Suprapubic skin (tissue), 4 donors: Measurements from ENCODE around the gene ERVV-1.

Experiments used
- POLR2A ChIP-seq, 2 donors: fragments of 450-650 bp; IDR thresholded peaks; one replicate each; pipeline ENCODE4 v1.6.1; 2017; ENCODE audit warnings: antibody characterized with exemption in 2 of 2, mild to moderate bottlenecking in 2 of 2, moderate library complexity in 2 of 2
- POLR2AphosphoS5 ChIP-seq, 3 donors: sonication (generic); formaldehyde crosslinking; IDR thresholded peaks; one replicate each; pipeline ENCODE4 v1.6.1; 2017; ENCODE audit warnings: antibody characterized with exemption in 3 of 3
- TF ChIP-seq, protein P1 (sequence below), 2 donors: fragments of 200-600 bp in 1 of 2; fragments of 450-650 bp in 1 of 2; sonication (generic) in 1 of 2; IDR thresholded peaks; one replicate each; pipeline ENCODE4 v1.5.1; 2016 to 2019; ENCODE audit warnings: antibody characterized with exemption in 2 of 2, mild to moderate bottlenecking in 1 of 2, moderate library complexity in 1 of 2

DNA sequence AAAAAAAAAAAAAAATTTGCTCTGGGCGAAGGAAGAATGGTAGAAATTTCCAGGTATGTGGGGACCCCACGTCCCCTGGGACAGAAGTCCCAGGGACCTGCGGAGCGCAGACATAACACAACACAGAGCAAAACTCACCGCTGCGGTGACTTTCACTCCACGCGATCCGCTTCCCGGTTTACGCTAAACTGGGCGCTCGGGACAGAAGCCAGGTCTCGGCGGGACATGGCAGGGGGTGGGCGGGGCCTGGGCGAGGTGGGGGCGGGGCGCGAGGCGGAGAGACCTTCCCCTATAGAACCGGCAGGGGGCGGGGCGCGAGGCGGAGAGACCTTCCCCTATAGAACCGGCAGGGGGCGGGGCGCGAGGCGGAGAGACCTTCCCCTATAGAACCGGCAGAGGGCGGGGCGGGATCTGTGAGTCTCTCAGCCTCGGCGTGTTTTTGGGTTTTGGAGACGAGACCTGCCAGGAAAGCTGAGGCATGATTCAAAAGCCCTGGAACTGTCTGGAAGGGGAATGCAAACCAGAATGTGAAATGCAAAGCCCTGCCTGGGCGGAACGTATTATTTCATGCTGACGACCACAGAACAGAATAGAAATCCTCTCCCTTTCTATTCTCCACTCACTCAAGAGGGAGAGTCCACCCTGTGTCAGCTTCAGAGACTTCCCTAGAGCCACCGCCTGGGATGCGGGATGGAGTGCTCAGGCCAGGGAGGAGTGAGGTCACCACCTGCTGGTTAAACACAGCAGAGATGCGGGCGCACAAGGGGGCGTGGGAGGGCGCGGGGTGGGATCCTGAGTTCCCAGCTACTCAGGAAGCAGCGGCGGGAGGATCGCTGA, 20.2 kb upstream of the ERVV-1 start:
- TF ChIP-seq, protein P1, sequence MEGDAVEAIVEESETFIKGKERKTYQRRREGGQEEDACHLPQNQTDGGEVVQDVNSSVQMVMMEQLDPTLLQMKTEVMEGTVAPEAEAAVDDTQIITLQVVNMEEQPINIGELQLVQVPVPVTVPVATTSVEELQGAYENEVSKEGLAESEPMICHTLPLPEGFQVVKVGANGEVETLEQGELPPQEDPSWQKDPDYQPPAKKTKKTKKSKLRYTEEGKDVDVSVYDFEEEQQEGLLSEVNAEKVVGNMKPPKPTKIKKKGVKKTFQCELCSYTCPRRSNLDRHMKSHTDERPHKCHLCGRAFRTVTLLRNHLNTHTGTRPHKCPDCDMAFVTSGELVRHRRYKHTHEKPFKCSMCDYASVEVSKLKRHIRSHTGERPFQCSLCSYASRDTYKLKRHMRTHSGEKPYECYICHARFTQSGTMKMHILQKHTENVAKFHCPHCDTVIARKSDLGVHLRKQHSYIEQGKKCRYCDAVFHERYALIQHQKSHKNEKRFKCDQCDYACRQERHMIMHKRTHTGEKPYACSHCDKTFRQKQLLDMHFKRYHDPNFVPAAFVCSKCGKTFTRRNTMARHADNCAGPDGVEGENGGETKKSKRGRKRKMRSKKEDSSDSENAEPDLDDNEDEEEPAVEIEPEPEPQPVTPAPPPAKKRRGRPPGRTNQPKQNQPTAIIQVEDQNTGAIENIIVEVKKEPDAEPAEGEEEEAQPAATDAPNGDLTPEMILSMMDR (IDR thresholded peaks at IDR 0.05), result peak in 1 of 2 donors; percentile 78
- TF ChIP-seq POLR2A (IDR thresholded peaks at IDR 0.05) (no peak), POLR2AphosphoS5 (IDR thresholded peaks at IDR 0.05) (no peak)
